IMR-90 (cell line): ENCODE results near the gene ARSJ. TPM values are rescaled to one million over a fixed set of nuclear protein-coding genes. Genes with fewer than 3 reads are reported as not detected.

ENCODE experiments used
- ATAC-seq: fragments of 200-7000 bp; cut with Tn5 transposase; 2 replicates; pipeline ENCODE4 v1.9.1; 2020; ENCODE audit warnings: low read depth, mild to moderate bottlenecking, moderate library complexity
- BruUV-seq: library from RNA; stranded (reverse); fragments of 400-500 nt; replicated peaks from 2 replicates; lab custom pipeline; 2021; lab: Mats Ljungman, UMichigan
- CTCF ChIA-PET: fragments of 300-600 bp; formaldehyde crosslinking; extraction: SDS; loops from one replicate; lab custom pipeline; 2021; ENCODE audit warnings: antibody characterized with exemption; lab: Yijun Ruan, JAX
- POLR2A ChIA-PET: fragments of 300-600 bp; sonication (Branson Sonifier 250); formaldehyde crosslinking; loops from one replicate; lab custom pipeline; 2022; ENCODE audit warnings: antibody characterized with exemption; ENCODE audit not compliant: unreplicated experiment; lab: Charles Lee
- DNase-seq: peaks from one replicate; pipeline ENCODE4 v3.0.0; 2013
- H2AFZ ChIP-seq: replicated peaks from 2 replicates; pipeline ENCODE3; 2013; ENCODE audit warnings: low read length, mild to moderate bottlenecking; ENCODE audit not compliant: poor library complexity
- H2AK5ac ChIP-seq: 2 replicates; pipeline ENCODE4 v1.6.1; 2013; ENCODE audit warnings: low read depth, low read length, inconsistent platforms
- H2AK9ac ChIP-seq: replicated peaks from 2 replicates; pipeline ENCODE3; 2013; ENCODE audit warnings: mild to moderate bottlenecking, low read depth, low read length, moderate library complexity; ENCODE audit not compliant: poor library complexity
- H2BK120ac ChIP-seq: 2 replicates; pipeline ENCODE4 v1.6.1; 2013; ENCODE audit warnings: low read depth, low read length, inconsistent platforms
- H2BK15ac ChIP-seq: 3 replicates; pipeline ENCODE4 v1.6.1; 2013; ENCODE audit warnings: low read depth, low read length, inconsistent platforms
- H2BK20ac ChIP-seq: 2 replicates; pipeline ENCODE4 v1.6.1; 2013; ENCODE audit warnings: low read depth, mild to moderate bottlenecking, inconsistent platforms, low read length, moderate library complexity
- H2BK5ac ChIP-seq: 2 replicates; pipeline ENCODE4 v1.6.1; 2013; ENCODE audit warnings: mild to moderate bottlenecking, low read depth, low read length, inconsistent platforms; ENCODE audit not compliant: poor library complexity, severe bottlenecking
- H3K14ac ChIP-seq: replicated peaks from 2 replicates; pipeline ENCODE4 v1.6.1; 2013; ENCODE audit warnings: low read depth, low read length, inconsistent platforms
- H3K18ac ChIP-seq: 2 replicates; pipeline ENCODE4 v1.6.1; 2013; ENCODE audit warnings: low read depth, low read length, control low read depth
- H3K23ac ChIP-seq: 2 replicates; pipeline ENCODE4 v1.6.1; 2013; ENCODE audit warnings: low read depth, low read length, inconsistent platforms
- H3K27ac ChIP-seq: 2 replicates; pipeline ENCODE4 v1.5.1; 2013; ENCODE audit warnings: mild to moderate bottlenecking, control low read depth, low read length; ENCODE audit not compliant: insufficient read depth
- H3K27me3 ChIP-seq: 2 replicates; pipeline ENCODE4 v1.6.1; 2013; ENCODE audit warnings: low read length; ENCODE audit not compliant: control insufficient read depth, insufficient read depth
- H3K36me3 ChIP-seq: 2 replicates; pipeline ENCODE4 v1.6.1; 2013; ENCODE audit warnings: low read length, mixed read lengths; ENCODE audit not compliant: control insufficient read depth, insufficient read depth
- H3K4ac ChIP-seq: 2 replicates; pipeline ENCODE4 v1.6.1; 2013; ENCODE audit warnings: low read depth, low read length, inconsistent platforms
- H3K4me1 ChIP-seq: 2 replicates; pipeline ENCODE4 v1.6.1; 2013; ENCODE audit warnings: low read length, mixed read lengths; ENCODE audit not compliant: control insufficient read depth, insufficient read depth
- H3K4me2 ChIP-seq: 2 replicates; pipeline ENCODE4 v1.6.1; 2013; ENCODE audit warnings: low read depth, mild to moderate bottlenecking, control low read depth, low read length, moderate library complexity
- H3K4me3 ChIP-seq: 2 replicates; pipeline ENCODE4 v1.5.1; 2013; ENCODE audit warnings: low read depth, mild to moderate bottlenecking, control low read depth, low read length, moderate library complexity; ENCODE audit not compliant: insufficient read depth
- H3K56ac ChIP-seq: 2 replicates; pipeline ENCODE4 v1.6.1; 2013; ENCODE audit warnings: low read length, inconsistent platforms; ENCODE audit not compliant: insufficient read depth; ENCODE audit errors: extremely low read depth
- H3K79me1 ChIP-seq, 2 experiments: 2 replicates each; pipeline ENCODE4 v1.6.1; 2013; ENCODE audit warnings: low read length in 2 of 2, inconsistent platforms in 1 of 2, low read depth in 1 of 2
- H3K9ac ChIP-seq: 2 replicates; pipeline ENCODE4 v1.6.1; 2013; ENCODE audit warnings: low read depth, low read length, control low read depth
- H3K9me1 ChIP-seq: 2 replicates; pipeline ENCODE4 v1.6.1; 2013; ENCODE audit warnings: low read length, inconsistent platforms; ENCODE audit not compliant: insufficient read depth
- H3K9me3 ChIP-seq: 2 replicates; pipeline ENCODE4 v1.6.1; 2013; ENCODE audit warnings: low read length; ENCODE audit not compliant: control insufficient read depth, insufficient read depth
- H4K20me1 ChIP-seq: 2 replicates; pipeline ENCODE4 v1.6.1; 2013; ENCODE audit warnings: low read length, inconsistent platforms; ENCODE audit not compliant: insufficient read depth
- H4K5ac ChIP-seq: 2 replicates; pipeline ENCODE4 v1.6.1; 2013; ENCODE audit warnings: mild to moderate bottlenecking, low read depth, low read length, control low read depth
- H4K8ac ChIP-seq, 2 experiments: 2 replicates each; pipeline ENCODE4 v1.6.1; 2013; ENCODE audit warnings: low read depth in 2 of 2, low read length in 2 of 2, control low read depth in 1 of 2, inconsistent platforms in 1 of 2
- H4K91ac ChIP-seq: 2 replicates; pipeline ENCODE4 v1.6.1; 2013; ENCODE audit warnings: low read depth, low read length, inconsistent platforms; ENCODE audit not compliant: insufficient read depth
- BHLHE40 ChIP-seq: fragments of 150-350 bp; IDR thresholded peaks from 2 replicates; pipeline ENCODE4 v1.6.1; 2016; ENCODE audit warnings: mild to moderate bottlenecking, low read depth, low read length
- CTCF ChIP-seq: conservative IDR thresholded peaks from 2 replicates; pipeline ENCODE4 v1.5.1; 2012; ENCODE audit warnings: mild to moderate bottlenecking, low read depth, low read length, improper control_type of control experiment
- MAFK ChIP-seq: IDR thresholded peaks from 2 replicates; pipeline ENCODE4 v1.6.1; 2012; ENCODE audit warnings: low read depth, low read length, improper control_type of control experiment
- NFE2L2 ChIP-seq: fragments of 150-350 bp; IDR thresholded peaks from 2 replicates; pipeline ENCODE4 v1.6.1; 2016; ENCODE audit warnings: low read depth, mild to moderate bottlenecking, low read length
- RAD21 ChIP-seq: IDR thresholded peaks from 2 replicates; pipeline ENCODE4 v1.6.1; 2012; ENCODE audit warnings: low read length, improper control_type of control experiment
- SMC3 ChIP-seq: fragments of 150-350 bp; IDR thresholded peaks from 2 replicates; pipeline ENCODE4 v1.6.1; 2016; ENCODE audit warnings: low read depth, mild to moderate bottlenecking, antibody characterized with exemption, low read length, moderate library complexity
- WGBS, 2 experiments: methylation state at CpG; one replicate each; pipeline versions ENCODE4 v1.1.5 to v1.1.7; 2013; ENCODE audit warnings: missing lambda C conversion rate in 2 of 2; ENCODE audit not compliant: insufficient read length in 1 of 2; ENCODE audit errors: extremely low coverage in 2 of 2; 5-methylcytosine and 5-hydroxymethylcytosine counted together
- dilution Hi-C: fragments of 300-500 bp; cut with HindIII; formaldehyde crosslinking; loops from one replicate; pipeline ENCODE4 v1.14.3; 2018; ENCODE audit warnings: low sequenced_read_pairs; ENCODE audit not compliant: unreplicated experiment
- in situ Hi-C: fragments of 300-500 bp; cut with MboI; formaldehyde crosslinking; loops from 3 replicates; pipeline ENCODE4 v1.14.3; 2019; ENCODE audit warnings: low sequenced_read_pairs, inconsistent platforms, mixed read lengths
- intact Hi-C: fragments of 100-400 bp; cut with micrococcal nuclease; formaldehyde crosslinking; loops from 2 replicates; pipeline ENCODE4 v1.10.0; 2022
- polyA plus RNA-seq, 3 experiments: library from polyadenylated mRNA; depleted of rRNA; stranded (reverse); fragments of >200 nt; gene quantifications; 2 replicates each; pipeline ENCODE4 v1.2.3, GENCODE V29; 2012; ENCODE audit warnings: low replicate concordance in 1 of 3
- total RNA-seq: library from RNA; depleted of rRNA; stranded (reverse); fragments of >200 nt; gene quantifications from 2 replicates; pipeline ENCODE4 v1.2.3, GENCODE V29; 2012

Gene ARSJ
- total and polyA plus RNA-seq, 2 of the 4 experiments (the other 2 are of a cell fraction), result 47.7 to 143 TPM

DNA sequence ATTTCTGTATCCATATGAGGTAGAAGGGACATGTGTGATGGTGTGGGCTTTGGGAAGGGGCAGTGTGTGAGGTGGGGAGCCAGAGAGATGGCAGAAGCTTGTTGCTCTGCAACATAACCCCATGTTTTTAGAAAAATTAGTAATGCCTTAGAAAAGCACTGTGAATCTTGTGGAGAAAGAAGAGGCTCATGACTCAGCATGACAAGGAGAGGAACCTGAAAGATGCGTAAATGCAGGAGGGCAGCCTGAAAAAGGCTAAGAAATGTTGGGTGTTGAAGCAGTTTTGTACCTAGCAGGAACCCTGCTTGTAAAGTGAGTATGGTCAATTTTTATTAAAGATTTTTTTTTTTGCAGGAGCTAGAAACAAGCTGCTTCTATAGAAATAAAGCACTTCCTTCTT, 59.8 kb downstream of the ARSJ start:
- dilution Hi-C loops, result no loop called here

More for the DNA sequence above, 59.8 kb downstream of the ARSJ start:
- H3K23ac ChIP-seq, result peak overlapping the region; percentile 70; the same call in 1 of the 2 replicates
- intact Hi-C loops, result loop anchor here (5.0 kb wide), 1 partner anchor 58 kb away; the partner anchor contains the start of gene ARSJ
- peak overlapping the region; percentile 31 for H2AK9ac ChIP-seq
- no peak overlapping the region for H2BK120ac ChIP-seq
- H3K27ac ChIP-seq, result no peak overlapping the region; the same call in 1 of the 2 replicates
- no peaks in the 10 kb centered on the region; the same call in 1 of the 2 replicates for H3K36me3 ChIP-seq
- no peaks in the 10 kb centered on the region for H3K27me3 ChIP-seq
- peak overlapping the region in 1 of 2 experiments; percentile 78; a peak in 2 of 4 replicates for H4K8ac ChIP-seq
- peak overlapping the region; percentile 20; the same call in 1 of the 2 replicates for H3K18ac ChIP-seq
- 0 out of 2 replicates have a peak overlapping the region, but pooled peaks have one; percentile 4 for H3K14ac ChIP-seq
- TF ChIP-seq BHLHE40, result no peak
- TF ChIP-seq CTCF, result no peak
- TF ChIP-seq RAD21, result no peak
- no peak for TF ChIP-seq SMC3
- TF ChIP-seq NFE2L2, result peak; percentile 67
- TF ChIP-seq MAFK, result peak; percentile 42; the same call in 1 of the 2 replicates
- no peak overlapping the region for H2BK15ac ChIP-seq
- no peak overlapping the region for H4K5ac ChIP-seq
- DNase-seq, result peak; percentile 75
- H3K4ac ChIP-seq, result peak overlapping the region; percentile 63
- BruUV-seq, result no TSS peak
- peaks cover 11% of the 10 kb centered on the region for H3K4me1 ChIP-seq
- H3K9ac ChIP-seq, result no peak overlapping the region
- H2BK20ac ChIP-seq, result no peak overlapping the region
- H2BK5ac ChIP-seq, result peak overlapping the region; percentile 82
- ChIA-PET POLR2A (no interaction called here), CTCF (no interaction called here)
- H3K9me3 ChIP-seq, result no peaks in the 10 kb centered on the region
- no peak overlapping the region for H3K4me3 ChIP-seq
- peak; percentile 44 for ATAC-seq
- peaks cover 34 to 60% of the 10 kb centered on the region in 2 experiments for H3K79me1 ChIP-seq
- H4K91ac ChIP-seq, result no peak overlapping the region; the same call in 1 of the 2 replicates
- peaks cover 11% of the 10 kb centered on the region for H3K9me1 ChIP-seq
- peaks cover 24% of the 10 kb centered on the region for H4K20me1 ChIP-seq
- in situ Hi-C loops, result no loop called here
- H2AFZ ChIP-seq, result peak overlapping the region; percentile 54
- no peak overlapping the region for H2AK5ac ChIP-seq
- H3K56ac ChIP-seq, result no peak overlapping the region
- WGBS, 2 experiments, result 83% methylated on average over 1 of the region's 1 CpG; no CpG with 5 or more reads in 1 of the 2 experiments
- H3K4me2 ChIP-seq, result peak overlapping the region; percentile 1; the same call in 1 of the 2 replicates
